ENCODE data around the gene GLT1D1.

DNA sequence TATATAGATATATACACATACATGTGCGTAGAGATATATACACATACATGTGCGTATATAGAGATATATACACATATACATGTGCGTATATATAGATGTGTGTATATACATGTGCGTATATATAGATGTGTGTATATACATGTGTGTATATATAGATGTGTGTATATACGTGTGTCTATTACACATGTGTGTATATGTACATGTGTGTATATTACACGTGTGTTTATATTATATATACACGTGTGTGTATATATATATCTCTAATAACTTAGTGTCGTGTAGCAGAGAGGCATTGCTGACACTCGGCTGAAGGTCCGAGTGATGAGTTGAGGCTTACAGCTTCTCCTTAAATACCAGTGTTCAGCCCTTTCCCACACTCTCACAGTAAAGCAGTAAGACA lies 133.7 kb downstream of the GLT1D1 start:
- TF ChIP-seq POLR2A (IDR thresholded peaks at IDR 0.05; ENCODE audit: low read depth, low read length) (no peak), TAF1 (IDR thresholded peaks at IDR 0.05; ENCODE audit: low read depth, low read length) (no peak), POLR2AphosphoS5 (IDR thresholded peaks at IDR 0.05; ENCODE audit: low read depth, low read length) (no peak)

All from GM12891 (cell line).